GM18502 (cell line): ENCODE measurements around the gene PCYOX1L.
"Not testable (repeated sequence)": the region's sequence is repeated elsewhere in the genome, so short reads cannot be mapped to it uniquely, and the experiment has no call there.

Experiments used
- ATAC-seq: cut with Tn5 transposase; IDR thresholded peaks from one replicate; pipeline ENCODE4 v1.9.1; 2021; ENCODE audit warnings: mild to moderate bottlenecking; ENCODE audit not compliant: unreplicated experiment, poor library complexity

PCYOX1L gene

DNA sequence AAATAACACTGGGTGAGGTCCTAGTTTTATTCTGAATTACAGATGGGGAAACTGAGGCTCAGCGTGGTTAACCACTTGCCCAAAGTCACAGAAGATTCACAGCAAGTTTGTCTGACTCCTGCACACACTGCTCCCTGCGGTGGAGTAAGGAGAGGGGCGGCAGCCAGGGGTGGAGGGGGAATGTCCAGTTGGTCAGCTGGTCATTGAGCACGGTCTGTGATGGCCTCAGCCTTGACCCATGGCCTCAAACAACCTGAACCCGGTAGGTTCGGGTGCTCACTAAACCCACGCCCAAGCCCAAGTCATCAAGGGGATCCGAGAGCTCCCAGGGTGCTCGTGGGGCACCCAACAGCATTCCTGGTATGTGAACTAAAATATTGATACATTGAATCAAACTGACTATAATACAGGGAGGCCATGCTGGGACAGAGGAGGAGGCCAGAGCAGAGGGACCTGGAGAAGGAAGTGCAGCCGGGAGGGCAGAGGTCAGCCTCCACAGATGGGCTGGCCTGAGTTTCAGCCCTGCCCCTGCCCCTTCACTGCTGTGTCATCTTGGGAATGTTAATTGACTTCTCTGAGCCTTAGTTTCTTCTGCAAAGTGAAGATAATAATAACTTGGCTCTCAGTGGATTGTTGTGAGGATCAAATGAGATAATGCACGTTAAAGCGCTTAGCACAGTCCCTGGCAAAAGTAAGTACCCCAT, 24.8 kb downstream of the PCYOX1L start:
- ATAC-seq: no peak

DNA sequence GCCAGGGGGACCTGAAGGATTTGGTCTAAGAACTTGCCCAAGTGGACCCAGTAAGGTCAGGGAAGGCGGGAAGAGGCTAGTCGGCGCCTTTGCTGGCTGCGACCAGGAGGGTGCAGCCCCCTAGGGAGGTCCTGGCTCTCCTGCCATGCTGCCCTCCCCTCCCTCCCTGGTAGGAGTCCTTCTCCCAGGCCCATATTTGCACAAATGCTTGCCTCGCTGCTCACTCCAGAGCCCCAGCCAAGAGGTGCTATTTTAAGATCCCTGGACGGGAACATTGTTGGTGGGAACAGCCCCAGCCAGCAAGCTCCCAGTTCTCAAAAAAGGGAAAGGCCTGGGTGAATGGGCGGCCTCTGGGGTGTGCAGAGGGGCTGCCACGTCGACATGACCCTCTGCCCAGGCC, 25.6 kb downstream of the PCYOX1L start:
- ATAC-seq: no peak

DNA sequence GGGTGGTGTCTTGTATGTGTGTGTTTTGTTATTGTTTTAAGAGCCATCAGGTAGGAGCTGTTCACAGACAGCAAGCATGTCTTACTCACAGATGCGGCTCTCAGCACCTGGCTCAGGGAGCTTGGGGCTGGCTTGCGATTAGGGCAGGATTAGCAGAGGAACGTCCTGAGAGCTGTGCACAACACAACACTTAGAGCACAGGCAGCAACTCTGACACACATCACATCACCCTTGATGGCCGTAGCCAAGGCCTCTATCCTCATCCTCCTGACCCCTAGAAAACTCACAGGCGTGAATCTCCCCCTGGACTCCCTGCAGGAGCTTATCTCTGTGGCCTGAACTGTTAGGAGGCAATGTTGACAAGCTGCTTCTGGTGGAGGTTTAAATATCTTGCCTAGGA, 28.3 kb downstream of the PCYOX1L start:
- ATAC-seq: no peak

DNA sequence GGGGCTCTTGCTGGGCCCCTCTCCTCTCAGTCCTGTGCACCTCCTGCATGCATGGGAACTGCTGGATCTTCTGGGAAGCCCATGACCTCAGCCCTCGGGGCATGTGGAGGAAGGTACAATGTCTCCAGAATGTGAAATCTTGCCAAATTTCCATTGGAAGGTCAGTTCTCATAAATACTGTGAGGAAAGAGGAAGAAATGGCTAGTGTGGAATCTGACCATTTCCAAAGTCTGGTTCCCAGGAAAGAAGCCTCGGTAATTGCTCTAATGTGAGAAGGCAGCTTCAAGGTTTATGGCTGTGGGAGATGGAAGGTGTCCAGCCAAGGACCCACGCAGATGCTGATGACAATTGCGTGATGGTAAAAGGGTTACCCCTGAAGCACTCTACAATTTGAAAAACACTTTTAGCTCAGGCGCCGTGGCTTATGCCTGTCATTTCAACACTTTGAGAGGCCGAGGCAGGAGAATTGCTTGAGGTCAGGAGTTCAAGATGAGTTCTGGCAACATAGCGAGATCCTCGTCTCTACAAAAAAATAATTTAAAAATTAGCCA, 29.3 kb downstream of the PCYOX1L start:
- no peak for ATAC-seq

DNA sequence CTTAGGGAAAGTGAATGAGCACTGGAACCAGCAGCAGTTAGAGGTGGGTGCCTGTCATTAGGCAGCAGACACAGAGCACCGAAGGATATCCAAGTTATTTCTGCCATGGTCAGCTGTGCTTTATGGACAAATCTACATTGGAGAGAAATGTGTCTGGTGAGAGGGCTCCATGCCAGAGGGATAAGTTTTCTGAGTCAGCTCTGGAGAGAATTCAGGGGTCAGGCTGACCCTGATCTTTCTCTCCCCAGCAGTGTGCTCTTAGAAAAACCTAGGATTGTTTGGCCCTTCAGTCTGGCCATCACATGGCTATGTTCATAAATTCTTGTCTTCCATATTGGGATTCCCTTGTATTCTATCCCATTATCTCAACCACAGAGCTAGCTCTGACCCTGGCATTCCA, 30.1 kb downstream of the PCYOX1L start:
- ATAC-seq: no peak

DNA sequence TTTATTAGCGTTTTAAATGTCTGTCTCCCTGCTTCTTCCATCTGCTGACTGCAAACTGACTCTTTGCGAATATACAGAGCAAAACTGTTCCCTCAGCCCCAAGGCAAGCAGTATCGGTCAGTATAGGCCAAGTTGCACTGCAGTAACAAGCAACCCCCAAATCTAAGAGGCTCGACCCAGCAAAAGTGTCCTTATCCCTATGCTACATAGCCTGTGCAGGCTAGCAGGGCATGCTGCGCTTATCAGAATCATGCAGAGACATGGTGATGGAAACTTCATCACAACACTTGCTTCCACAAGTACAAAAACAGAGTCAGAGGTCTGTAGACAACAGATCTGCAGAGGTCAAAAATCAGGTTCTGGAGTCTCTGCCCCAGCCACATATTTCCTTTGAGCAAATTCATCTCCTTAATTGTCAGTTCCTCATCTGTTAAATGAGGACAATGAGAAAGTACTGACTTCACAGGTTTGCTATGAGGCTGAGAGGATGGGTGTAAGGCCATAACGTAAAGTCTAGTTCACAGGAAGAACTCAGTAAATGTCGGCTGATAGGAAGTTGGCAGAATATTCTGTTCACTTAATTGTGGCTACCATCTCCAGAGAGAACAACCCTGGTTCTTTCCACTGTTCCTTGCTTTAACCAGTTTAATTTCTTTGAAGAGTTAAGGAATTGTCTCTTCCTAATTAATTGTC, 30.8 kb downstream of the PCYOX1L start:
- no peak for ATAC-seq

DNA sequence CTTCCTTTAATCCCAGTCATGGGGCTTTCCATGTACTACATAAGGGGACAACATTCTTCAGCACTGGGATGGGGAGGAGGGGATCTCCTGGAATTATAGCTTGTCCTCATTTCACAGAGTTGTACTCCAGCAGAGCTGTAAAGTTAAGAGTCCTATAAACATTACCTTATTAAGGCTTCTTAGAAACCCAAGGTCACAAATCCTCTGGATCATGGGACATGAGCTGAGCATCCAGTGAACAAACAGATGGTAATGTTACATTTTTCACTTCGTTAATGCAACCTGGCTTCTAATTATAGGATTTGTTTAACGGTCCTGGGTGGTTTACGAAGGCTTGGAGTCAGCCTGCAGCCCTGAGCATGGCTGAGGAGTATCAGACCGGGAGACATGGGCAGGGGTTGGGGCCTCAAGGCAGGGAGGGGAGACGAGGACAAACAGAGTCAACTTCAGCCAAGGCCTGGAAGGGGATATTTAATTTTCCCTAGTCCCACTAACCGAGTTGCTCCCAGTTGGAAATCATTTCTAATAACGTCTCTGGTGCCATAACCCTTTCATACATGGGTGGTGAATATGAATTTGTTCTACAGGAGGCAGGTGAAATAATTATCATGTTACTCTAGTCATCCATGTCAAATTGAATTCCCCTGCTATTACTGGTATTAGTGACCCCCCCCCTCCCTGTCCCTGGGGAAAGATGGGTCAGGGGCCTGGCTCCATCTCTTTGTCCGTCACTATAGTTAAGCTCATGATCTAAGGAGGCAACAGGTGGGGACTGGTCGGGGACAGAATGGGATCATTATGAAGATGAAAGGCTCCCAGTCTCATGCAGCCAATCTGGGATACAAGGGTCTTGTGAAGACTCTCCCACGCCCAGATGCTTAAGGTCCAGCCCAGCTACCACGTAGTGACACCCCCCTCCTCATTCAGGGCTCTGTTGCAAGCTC, 32.0 kb downstream of the PCYOX1L start:
- ATAC-seq: no peak

DNA sequence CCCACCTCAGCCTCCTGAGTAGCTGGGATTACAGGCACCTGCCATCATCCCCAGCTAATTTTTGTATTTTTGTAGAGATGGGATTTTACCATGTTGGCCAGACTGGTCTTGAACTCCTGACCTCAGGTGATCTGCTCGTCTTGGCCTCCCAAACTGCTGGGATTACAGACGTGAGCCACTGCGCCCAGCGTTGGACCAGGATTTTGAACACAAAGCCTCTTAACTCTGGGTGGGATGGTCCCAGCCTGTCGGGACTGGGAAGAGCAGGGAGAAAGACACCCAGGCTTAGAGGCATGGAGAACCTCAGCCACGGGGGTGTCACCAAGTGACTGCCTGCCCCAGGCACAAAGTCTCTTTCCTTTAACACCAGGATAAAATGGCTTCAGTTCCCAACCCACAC, 33.2 kb downstream of the PCYOX1L start:
- not testable (repeated sequence) for ATAC-seq

DNA sequence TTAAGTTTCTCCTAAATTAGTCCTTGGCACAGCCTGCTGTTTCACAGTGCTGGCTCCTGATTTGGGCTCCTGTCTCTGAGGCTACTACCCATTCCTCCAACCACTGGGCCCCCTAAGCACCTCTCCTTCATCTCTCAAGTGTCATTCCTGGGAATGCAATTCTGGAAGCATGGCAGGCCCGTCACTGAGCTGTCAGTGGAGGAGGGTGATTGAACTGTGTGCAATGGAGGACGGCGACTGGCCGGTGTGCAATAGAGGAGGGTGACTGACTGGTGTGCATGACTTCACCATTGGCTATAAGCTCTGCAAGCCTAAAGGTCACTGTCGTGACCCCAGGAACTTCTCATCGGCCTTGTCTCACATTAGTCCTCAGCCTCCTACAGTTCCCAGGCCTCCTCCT, 33.7 kb downstream of the PCYOX1L start:
- ATAC-seq: no peak

DNA sequence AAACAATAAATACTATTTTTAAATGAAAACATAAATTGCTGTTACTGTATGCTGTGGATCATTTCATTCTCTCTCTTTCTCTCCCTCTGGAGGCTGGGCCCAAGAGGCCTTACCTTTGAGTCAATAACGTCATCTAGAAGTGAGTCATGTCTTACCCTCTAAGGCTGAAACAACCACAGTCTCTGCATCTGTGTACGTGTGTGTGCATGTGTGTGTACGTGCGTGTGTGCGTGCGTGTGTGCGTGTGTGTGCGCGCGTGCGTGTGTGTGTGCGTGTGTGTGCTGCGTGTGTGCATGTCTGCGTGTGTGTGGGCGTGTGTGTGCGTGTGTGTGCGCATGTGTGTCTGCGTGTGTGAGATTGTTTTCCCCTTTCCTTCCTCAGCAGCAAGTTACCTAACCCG, 34.9 kb downstream of the PCYOX1L start:
- no peak for ATAC-seq

DNA sequence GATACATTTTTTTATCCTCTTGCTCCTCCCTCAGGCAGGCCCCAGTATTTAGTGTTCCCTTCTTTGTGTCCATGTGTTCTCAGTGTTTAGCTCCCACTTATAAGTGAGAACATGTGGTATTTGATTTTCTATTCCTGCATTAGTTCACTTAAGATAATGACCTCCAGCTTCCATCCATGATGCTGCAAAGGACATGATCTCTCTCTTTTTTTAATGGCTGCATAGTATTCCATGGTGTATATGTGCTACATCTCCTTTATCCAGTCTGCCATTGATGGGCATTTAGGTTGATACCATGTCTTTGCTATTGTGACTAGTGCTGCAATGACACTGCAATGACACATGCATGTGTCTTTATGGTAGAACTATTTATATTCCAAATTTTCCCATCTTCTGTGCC, 37.1 kb downstream of the PCYOX1L start:
- ATAC-seq: not testable (repeated sequence)

DNA sequence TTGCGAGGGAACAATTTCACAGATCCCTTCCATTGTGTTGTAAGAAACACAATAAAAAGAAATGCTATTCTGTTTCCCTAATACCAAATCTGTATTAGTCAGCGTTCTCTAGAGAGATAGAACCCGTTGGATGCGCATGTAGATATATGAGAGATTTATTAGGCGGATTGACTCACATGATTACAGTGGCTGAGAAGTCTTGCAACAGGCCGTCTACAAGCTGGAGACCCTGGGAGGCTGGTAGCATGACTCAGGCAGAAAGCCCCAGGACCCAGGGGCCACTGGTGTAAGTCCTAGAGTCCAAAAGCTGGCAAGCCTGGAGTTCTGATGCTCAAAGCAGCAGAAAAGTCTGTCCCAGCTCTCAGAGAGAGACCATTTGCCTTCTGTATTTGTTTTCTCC, 39.7 kb downstream of the PCYOX1L start:
- ATAC-seq: no peak

DNA sequence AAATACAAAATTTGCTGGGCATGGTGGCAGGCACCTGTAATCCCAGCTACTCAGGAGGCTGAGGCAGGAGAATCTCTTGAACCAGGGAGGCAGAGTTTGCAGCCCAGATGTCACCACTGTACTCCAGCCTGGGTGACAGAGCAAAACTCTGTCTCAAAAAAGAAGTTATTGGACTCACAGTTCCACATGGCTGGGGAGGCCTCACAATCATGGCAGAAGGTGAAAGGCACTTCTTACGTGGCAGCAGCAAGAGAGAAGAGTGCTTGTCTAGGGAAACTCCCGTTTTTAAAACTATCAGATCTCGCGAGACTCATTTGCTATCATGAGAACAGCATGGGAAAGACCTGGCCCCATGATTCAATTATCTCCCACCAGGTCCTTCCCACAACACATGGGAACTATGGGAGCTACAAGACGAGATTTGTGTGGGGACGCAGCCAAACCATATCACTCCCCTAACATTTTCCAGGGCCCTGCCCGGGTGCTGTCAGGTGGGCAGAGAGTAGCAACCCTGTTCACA, 41.0 kb downstream of the PCYOX1L start:
- ATAC-seq: not testable (repeated sequence)

DNA sequence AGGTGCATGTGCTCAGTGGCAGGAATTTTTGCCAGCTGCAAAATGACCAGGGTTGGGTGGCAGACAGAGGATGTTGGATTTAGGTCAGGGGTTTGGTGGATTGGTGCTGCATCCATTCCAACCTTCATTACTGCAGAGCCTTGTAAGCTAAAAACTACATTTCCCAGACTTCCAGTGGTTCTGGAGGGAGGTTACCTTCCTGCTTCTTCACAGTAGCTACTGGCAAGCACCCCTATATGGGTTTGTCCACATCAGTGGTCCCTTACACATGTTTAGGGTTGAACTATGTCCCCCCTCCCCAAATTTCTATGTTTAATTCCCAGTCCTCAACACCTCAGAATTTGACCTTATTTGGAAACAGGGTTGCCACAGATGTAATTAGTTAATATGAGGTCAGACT, 41.9 kb downstream of the PCYOX1L start:
- ATAC-seq: no peak

DNA sequence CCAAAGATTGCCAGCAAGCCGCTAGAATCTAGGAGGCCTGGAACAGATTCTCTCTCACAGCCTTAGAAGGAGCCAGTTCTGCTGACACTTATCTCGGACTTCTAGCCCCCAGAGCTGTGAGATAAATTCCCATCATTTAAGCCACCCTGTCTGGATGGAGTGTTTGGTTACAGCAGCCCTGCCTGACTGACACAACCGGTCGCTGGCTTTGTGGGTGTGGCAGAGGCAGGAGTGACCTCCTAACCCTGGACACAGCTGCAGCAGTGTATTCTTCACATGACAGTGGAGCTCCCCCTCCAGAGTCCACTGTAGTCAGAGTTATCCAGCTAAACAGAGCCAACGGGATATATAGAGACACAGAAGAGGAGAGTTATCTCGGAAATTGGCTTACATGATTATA, 42.5 kb downstream of the PCYOX1L start:
- no peak for ATAC-seq

DNA sequence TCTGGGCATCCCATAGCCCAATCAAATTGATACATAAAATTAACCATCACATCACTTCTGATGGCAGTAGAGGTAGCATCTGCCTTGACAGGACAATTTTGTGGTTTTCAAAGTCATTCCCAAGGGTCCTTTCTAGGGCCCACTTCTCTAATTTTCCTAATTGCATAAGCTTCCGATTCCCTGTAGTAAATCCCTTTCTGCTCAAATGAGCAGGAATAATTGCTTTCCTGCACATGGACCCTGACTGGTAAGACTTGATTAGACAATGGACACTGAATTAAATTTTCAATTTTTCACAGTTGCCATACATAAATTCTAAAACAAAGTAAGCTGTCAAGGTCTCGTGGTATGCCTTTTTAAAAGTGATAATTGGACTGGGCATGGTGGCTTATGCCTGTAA, 43.2 kb downstream of the PCYOX1L start:
- no peak for ATAC-seq

DNA sequence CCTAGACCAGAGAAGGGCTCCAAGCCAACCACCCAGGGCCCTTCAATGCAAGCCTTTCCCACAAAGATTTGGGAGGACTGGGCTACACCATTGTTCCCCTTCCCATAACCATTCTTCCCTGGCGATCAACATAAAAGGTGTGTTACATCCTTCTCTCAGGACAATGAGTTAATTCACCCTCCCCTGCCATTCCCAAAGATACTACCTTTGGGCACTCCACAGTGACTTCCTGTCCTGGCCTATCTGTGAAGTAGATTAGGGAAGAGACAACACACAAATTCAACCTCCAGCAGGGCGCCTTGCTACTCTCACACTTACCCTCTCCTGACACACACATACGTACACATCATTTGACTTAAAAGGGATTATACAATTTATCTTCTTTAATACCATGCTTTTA, 44.4 kb downstream of the PCYOX1L start:
- ATAC-seq: no peak

DNA sequence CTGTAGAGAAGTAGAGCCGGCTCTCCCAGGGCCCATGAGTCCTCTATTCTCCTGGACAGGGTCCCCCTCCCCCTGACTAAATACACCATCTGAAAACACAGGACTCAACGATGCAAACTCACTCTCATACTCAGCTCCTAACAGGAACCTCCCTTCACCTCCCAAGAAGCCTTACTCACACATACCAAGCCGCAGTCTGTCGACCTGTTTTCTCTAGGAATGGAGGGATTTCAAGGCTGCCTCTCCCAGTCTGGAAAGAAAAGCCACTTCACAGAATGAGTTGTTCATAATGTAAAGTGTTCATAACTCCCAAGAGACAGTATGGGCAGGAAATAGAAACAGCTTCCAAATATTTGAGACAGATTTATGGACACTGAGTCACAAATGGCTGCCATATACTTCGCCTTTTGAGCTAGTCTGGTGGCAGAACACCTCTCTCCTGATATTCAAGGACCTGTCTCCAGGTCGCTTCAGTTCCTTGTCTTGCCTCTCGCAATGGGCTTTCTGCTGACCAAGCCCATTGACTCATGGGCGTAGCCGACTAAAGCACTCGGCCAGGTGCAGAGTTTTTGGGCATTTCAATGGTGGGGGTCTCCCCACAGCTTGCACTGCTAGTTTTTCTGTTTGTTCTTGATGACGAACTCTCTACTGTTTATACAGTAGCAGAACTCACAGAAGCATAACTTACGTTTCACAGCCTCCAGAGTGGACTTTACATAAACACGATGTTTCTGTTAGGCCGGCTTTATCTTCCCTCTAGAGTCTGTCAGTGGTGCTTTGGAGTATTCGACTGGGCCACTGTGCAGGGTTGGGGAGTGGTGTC, 46.3 kb downstream of the PCYOX1L start:
- ATAC-seq: no peak

DNA sequence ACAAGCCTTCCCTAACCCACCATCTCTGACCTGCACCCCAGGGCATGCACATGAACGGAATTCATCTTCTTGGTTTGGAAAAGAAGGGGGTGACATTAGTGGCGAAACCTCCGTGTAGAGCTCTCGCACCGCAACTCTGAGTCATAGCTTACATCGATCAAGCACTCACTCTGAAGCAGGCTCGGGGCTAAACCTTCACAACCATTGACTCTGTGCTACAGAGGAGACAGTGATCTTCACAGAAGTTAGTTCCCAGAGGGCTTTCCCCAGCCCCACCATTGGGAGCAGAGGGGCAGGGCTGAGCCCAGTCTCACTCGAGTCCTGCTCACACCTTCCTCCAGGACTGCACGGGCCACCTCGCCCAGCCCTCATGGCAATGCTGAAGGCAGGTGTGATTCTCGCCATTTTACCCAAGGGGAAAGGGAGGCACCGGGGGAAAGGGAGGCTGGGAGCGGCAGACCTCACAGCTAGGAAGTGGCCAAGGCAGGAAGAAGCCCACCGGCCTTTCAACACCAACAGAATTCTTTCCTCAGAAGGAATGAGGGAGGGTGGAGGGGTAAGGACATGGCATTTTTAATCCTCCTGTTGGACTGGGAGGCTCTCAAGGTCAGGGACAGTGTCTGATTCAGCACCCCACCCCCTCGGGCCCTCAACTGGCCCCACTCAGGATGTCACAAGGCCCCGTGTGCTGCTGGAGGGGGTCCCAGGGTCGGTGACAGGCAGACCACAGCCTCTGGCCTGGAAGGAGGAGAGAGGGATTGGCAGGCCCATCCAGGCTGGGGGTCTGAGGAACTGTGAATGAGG, 47.1 kb downstream of the PCYOX1L start:
- ATAC-seq: no peak
